GM19023 (cell line): ENCODE results near the gene PCARE.
"Not testable (repeated sequence)": the region's sequence is repeated elsewhere in the genome, so short reads cannot be mapped to it uniquely, and the experiment has no call there.

Source experiments
- ATAC-seq: cut with Tn5 transposase; IDR thresholded peaks from one replicate; pipeline ENCODE4 v1.9.1; 2021; ENCODE audit warnings: mild to moderate bottlenecking, moderate library complexity; ENCODE audit not compliant: unreplicated experiment

PCARE gene

DNA sequence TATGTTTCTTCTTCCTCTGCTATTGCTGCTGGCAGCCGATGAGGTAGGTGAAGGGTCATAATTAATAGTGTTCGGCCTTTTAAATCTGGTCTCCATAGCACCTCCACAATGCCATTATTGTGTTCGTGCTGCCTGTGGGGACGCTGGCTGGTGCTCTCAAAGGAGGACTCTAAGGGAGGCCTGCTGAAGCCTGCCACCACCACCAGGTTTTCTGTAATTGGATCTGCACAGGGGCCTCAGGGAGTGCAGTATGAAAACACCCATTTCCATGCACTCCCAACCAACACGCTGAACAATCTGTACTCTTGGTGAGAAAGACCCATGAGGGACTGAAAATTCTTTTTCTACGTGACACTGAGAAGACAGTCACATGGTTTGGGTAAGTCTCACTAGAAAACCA is 23.2 kb upstream of the PCARE start:
- no peak for ATAC-seq

DNA sequence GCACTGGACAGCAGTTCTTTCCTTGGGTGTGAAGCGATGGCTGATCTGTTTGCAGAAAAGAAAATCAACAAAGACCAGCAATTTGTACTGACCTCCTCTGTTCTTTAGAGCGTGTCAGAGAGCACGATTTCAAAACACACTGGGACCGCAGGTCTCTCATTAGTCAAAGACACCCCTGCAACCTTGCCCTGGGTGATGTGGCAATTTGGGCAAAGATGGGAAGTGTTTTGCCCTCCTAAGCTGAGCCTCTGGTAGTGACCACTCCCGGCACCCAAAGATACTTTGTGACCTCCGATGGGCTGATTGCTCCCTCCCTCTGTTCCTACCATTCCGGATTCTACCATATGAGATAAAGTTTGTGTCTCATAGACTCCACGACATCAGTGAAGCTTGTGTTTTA is 22.6 kb upstream of the PCARE start:
- ATAC-seq: no peak

DNA sequence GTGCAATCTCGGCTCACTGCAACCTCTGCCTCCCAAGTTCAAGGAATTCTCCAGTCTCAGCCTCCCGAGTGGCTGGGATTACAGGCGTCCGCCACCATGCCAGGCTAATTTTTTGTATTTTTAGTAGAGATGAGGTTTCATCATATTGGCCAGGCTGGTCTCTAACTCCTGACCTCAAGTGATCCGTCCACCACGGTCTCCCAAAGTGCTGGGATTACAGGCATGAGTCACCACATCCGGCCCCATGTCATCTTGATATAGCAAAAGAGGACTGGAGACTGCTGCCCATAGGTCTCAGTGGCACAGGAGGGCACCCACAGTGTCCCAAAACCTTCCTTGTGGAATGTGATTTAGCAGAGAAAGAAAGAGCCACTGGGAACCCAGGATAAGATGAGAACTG is 16.0 kb upstream of the PCARE start:
- ATAC-seq: not testable (repeated sequence)

GRCh38 chr2:29084554-29084953 is 10.2 kb upstream of the PCARE start:
- ATAC-seq: no peak

- ATAC-seq: no peak
Observed at GRCh38 chr2:29082804-29083495, 8.6 kb upstream of the PCARE start.

- ATAC-seq: no peak
Observed at GRCh38 chr2:29080886-29081743, 6.8 kb upstream of the PCARE start.

GRCh38 chr2:29079887-29080286 is 5.6 kb upstream of the PCARE start:
- no peak for ATAC-seq

DNA sequence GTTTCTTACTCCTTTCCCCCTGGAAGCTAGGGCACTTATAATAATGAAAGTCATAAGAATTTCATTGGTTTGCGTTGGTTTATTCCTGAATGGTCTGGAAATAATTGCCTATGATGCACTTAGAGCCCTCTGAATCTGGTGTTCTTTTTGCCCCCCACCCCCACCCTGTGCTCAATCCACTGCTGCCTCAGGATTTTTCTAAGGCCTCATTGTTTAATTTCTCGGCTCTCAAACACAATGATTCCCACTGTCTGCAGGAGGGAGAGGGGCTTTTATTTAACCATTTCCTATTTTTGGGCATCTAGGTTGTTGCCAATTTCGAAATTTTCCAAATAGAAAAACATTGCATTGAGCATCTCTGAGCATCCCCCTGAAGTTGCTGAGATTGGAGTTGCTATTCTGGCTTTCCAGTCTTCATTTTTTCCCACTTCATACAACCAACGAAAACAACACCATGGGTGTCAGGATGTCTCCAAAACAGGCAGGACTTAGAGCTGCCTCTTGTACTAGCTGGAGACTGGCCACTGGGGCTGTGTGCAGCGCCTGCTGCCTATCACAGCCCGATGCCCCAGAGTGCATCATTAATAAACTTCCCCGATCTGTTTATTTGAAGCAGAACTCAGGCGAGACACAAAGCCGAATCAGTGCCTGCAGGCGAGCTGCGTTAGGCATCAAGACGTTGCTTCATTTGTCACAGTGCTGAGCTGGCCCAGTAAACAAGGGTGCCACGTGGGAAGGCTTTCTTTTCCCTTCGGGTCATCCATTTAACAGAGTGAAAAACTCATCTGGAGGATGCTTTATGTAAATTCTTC is 1.8 kb upstream of the PCARE start:
- ATAC-seq: no peak

DNA sequence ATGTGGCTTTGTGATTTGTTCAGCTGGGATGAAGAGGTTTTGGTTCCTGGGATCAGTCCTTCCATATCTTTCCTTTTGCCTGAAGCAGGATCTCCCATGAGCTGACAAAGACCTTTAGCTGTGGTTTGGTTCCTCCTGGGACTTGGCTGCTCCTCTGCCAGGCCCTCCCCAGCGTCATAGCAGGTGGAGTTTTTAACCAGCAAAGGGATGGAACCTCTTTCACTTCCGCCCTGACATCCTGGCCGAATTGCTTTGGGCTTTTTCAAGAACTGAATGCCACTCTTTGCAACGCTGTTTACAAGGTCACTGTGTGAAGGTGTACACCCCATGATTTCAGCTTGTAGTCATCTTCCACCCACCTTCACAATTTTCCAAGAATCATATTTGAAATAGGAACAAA is 390 bp downstream of the PCARE start:
- no peak for ATAC-seq

DNA sequence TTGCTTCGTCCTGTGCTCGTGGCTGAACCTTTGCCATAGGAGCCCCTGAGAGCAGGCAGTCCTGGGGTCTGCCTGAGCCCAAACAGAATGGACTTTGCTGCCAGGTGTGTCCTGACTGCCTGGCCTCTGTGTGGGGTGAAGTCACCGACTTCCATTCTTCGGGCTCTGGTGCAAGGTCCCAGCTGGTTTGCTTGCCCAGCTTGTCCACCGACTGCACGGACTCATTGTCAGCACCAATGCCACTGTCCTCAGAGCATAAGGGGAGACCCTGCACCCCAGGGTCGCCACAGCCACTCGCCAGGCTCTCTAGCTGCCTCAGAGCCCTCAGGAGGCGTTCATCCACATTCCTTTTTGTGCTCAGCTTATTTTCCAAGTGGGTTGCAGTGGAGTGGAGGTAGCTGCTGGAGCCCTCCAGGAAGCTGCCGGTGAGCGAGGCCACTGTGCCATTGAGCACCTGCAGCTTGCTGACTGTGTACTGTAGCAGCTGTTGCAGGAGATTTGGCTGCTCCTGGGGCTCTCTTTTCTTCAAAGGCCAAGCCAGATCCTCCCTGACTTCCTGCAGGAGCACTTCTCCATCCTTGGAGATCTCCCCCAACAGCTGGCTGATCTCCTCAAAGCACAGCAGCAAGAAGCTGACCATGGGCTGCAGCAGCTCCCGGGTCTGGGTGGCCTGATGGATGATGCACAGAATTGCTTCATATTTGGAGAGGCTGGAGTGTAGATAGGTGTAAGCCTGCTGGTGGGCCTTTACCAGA is 1.2 kb downstream of the PCARE start:
- ATAC-seq: no peak

DNA sequence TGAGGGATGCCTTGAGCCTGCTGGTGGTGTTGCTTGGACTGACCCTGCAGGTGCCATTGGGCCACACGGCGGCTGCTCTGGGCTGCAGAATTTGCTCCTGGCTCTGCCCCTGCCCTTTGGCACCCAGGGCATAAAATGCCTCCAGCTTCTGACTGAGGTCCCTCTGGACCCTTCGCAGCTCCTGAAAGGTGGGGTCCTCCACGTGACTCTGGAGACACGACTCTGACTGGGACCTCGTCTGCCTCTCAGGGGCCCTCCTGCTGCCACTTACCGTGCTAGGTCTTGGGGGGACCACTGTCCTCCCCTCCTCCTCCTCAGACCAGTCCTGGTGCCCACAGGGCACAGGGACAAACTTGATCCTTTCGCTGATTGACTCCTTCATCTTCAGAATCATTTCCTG is 2.1 kb downstream of the PCARE start:
- no peak for ATAC-seq

DNA sequence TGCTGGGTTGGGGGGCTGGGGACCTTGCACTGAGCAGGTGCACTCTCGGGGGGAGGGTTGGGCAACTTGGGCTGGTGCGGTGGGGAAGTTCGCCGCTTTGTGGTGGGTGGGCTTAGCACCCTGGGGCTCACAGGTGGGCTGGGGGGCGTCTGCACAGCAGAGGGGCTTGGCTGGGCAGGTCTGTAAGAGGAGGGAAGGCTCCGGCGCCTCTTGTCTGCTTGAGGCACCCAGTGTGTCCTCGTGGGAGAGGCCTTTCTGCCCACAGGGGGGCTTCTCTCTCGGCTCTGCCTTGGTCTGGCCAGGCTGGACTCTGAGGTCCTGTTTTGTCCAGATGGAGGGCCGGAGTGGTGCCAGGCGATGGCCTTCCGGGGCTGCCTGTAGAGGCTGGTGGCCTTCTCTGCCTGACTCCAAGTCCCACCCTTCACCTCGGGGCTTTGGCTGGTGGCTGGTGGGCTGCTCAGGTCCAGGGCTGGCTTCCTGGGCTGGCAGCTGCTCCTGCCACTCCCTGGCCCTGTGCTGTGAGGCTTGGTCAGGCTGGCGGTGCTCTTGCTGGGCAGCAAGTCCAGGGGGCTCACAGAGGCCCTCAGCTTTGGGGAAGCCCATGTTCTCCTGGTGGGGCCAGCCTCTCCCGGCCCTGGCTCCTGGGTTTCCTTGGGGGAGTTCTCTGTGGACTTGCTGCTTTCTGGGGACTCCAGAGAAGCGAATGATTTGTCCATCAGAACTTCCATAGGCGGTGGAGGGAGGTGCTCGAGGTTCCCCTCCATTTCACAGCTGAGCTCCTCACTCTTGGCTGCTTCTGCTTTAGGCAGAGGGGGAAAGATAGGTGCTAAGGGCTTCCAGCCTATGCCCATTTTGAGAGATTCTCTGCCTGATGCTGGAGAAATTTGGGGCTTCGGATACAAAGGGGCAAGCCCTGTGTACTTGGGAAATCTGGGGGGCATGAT is 3.0 kb downstream of the PCARE start:
- ATAC-seq: no peak

GRCh38 chr2:29070526-29070925 is 3.8 kb downstream of the PCARE start:
- no peak for ATAC-seq

- no peak for ATAC-seq
Observed at GRCh38 chr2:29068513-29068912, 5.8 kb downstream of the PCARE start.

- no peak for ATAC-seq
Observed at GRCh38 chr2:29066997-29067605, 7.2 kb downstream of the PCARE start.

DNA sequence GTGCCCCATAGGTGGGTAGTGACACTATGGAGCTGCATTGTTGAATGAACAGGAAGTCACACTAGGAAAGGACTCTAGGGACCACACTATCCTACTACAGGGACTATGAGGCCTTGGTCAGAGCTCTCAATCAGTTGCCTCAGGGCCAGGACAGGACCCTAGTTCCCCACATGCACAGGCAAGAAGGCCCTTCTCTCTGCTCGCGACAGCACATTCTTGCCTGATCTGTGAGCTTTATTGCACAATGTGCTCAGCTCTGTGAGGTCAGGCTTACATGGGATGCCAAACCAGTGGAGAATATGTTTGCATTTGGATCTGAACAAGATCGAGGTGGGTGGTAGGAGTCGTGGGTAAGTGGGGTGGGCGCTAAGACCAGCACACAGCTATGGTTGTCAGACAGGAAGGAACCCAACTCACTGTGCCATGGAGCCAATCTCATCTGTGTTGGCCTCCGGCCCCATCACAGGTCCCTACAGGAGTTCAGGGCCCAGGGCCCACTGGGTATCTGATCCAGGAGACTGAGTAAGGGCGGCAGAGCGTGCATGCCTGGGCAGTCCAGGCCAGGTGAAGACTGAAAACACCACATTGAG is 8.0 kb downstream of the PCARE start:
- ATAC-seq: no peak

- ATAC-seq: no peak
Observed at GRCh38 chr2:29065068-29065811, 9.1 kb downstream of the PCARE start.

DNA sequence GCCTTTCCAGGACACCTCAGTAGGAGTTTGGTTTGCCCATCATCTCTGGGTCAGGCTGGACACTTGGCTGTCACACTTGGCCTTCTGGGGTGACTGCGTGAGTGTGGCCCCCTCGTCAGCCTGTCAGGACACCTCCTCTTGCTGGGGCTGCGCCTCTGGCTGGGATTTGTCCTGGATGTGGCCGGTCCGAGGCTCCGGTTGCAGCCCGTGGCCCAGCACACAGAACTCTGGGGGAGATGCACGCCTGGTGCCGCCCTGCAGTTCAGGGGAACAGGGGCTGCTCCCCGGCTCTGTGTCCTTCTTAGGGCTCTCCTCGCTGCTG is 9.6 kb downstream of the PCARE start:
- ATAC-seq: no peak
